HG03196 (cell line): ENCODE results near the gene COL13A1.

Source experiments
- ATAC-seq: cut with Tn5 transposase; IDR thresholded peaks from one replicate; pipeline ENCODE4 v1.9.1; 2021; ENCODE audit not compliant: unreplicated experiment

Gene COL13A1

DNA sequence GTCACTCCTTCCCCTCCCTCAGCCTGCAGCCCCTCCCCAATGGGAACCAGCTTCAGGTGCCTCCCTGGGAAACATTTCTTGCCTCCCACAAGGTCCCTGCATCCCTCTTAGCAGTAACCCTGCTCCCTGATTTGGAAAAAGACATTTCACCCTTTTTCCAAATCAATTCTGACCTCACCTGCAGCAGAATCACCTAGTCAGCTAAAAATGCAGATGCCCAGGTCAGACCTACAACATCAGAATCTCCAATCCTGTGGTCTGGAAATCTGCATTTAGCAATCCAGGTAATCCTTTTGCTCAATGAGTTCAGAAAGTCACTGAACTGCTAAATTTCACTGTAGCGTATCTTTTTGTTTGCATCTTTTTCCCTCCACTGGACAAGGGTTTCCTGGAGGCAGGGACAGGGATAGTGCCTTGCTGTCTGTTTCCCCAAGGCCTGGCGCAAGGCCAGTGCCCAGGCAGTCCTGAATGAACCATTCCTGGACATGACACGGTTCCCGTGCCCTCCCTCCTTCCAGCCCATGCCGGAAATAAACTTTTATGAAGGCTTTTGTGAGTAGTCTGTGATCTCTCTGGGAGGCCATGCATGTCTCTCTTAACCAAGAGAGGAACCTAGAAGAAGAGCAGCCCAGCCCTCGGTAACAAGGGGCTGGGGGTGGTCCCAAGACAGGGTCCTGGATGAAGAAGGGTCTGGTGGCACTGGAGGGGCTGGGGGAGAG lies 44.0 kb downstream of the COL13A1 start:
- ATAC-seq: no peak

DNA sequence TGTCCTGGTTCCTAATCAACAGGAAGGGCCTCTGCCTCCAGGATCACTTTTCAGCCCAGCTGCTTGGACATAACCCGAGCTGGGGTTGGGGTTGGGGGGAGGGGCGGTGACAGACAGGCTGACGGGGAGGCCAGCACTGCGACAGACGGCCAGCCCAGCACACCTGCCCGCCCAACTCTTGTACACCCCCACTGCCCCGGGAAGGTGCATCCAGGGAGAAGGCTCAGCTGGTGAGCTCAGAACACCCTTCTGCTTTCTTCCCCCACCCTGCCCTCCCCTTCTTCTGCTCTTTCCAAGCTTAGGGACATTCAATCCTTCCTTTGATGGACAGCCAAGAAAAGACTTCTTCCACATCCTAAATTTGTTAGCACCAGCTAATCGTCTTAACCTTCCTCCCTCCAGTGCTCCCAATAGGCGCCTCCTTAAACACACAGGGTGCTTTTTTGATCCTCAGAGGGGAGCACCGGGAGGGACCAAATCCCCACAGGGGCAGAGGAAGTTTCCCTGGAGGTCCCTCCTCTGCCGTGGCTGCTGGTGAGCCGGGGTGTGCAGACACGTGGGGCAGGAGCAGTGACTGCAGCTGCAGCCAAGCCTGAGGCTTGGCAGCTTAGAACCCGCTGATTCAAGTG lies 44.7 kb downstream of the COL13A1 start:
- ATAC-seq: no peak

DNA sequence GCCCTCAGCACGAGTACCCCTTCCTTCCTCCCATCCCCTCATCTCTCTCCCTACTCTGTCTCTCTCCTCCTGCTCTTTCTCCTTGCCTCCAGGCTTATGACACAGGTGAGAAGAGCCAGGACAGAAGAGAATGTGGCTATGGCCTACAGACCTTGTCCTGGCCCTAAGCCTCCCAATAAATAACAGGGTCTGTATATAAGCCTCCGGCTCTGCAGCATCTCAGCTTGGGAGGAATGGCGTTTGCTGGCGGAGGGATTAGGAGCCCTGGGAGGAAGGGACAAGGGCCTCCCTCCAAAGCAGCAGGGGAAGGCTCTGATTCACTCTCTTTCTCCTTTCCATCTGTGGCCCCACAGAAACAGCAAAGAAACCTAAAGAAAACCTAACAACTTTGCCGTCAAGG lies 45.8 kb downstream of the COL13A1 start:
- no peak for ATAC-seq

DNA sequence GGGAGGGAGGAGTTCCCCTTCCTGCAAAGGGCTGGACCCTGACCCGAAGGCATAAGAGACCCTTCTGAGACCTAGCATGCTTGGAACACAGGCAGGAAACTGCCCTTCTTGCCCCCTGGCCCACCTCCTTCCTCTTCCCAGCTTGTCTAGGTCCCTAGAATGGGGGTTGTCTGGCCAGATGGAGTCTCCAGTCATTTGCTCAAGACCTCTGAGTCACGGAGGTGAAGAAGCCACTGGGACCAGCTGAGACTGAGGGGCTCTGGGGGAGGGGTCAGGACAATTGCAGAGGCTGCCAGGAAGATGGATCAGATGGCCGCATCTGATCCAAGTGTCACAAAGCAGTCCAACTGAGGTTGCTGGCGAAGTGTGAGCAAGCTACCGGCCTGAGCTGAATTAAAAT lies 46.2 kb downstream of the COL13A1 start:
- no peak for ATAC-seq

DNA sequence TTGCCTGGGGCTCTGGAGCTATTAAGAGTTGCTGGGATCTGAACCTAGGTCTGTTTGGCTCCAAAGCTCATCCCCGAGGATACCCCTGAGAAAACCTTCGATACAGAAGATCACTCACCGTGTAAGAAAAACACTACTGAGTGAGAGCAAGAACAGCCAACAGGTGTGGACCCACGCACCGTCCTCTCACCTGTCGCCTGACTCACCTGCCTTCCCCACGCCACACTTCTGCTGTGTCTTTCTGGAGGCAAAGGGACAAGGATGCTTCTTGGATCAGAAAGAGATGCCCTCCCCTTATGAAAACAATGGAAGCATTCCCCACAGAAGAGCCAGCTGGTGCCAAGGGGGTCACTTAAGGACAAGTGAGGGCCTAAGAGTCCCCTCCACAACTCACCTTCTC lies 46.7 kb downstream of the COL13A1 start:
- no peak for ATAC-seq

DNA sequence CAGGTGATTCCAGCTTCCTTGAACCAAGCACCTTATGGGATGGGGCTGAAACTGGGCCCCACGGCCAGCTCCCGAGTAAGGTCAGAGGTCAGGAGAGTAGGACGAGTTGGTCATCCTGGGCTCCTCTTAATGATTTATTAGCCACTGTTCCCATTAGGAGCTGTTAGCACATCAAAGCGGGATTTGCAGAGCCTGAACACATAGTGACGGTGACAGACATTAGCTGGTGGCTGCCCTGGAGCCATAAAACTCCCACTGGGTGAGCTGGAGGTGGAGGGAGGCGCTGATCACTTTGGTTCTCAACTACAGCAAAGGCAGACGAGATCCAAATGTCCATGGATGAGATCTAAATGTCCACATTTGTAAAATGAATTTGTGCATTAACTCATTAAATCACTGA lies 48.1 kb downstream of the COL13A1 start:
- no peak for ATAC-seq

DNA sequence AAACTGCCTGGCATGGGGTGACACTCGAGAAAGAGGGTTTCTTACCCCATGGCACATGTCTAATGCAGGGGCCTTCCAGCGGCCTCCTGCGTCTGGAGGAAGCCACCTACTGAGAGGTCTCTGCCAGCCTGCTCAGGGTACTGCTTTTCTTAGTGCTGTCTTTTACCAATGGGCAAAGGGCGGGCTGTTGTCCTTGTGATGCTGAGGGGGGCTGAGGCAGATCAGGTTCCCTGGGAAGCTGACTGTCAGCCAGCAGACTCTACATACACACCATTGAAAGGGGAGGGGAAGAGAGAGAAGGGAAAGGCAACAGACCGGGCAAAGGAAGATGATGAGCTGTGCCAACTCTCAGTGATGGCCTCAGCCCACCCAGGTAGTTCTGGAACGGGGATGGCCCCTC lies 48.7 kb downstream of the COL13A1 start:
- ATAC-seq: no peak

DNA sequence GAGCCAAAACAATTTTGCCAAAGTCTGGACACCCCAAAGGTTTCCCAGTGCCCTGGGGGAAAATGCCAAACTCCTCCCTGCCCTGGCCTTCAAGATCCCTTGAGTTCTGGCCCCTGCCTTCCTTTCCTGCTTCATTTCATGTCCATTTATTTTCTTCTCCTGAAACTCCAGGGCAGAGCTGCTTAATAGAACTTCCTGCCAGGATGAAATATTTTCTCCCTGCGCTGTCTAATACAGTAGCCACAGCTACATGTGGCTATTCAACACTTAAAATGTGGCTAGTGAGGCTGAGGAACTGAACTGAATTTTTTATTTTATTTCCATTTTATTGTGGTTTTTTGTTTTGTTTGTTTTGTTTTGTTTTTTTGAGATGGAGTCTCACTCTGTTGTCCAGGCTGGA lies 49.6 kb downstream of the COL13A1 start:
- no peak for ATAC-seq

DNA sequence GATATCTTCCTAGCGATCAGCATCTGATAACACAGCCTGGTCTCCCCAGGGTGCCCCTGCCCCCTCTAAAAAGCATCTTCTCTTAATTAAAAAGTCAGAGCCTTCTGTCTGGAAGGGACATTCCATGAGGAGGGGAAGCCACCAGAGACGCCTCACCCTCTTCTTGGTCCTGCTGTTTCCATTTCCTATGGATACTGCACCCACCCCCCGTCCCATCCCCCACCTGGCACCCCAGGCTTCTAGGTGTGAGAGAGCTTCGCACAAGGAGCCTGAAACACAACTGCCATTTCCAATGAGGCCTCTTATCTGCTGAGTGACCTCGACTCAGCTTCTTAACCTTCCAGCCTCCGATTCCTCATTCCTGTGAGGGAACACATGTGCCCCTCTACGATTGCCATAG lies 51.4 kb downstream of the COL13A1 start:
- ATAC-seq: no peak

DNA sequence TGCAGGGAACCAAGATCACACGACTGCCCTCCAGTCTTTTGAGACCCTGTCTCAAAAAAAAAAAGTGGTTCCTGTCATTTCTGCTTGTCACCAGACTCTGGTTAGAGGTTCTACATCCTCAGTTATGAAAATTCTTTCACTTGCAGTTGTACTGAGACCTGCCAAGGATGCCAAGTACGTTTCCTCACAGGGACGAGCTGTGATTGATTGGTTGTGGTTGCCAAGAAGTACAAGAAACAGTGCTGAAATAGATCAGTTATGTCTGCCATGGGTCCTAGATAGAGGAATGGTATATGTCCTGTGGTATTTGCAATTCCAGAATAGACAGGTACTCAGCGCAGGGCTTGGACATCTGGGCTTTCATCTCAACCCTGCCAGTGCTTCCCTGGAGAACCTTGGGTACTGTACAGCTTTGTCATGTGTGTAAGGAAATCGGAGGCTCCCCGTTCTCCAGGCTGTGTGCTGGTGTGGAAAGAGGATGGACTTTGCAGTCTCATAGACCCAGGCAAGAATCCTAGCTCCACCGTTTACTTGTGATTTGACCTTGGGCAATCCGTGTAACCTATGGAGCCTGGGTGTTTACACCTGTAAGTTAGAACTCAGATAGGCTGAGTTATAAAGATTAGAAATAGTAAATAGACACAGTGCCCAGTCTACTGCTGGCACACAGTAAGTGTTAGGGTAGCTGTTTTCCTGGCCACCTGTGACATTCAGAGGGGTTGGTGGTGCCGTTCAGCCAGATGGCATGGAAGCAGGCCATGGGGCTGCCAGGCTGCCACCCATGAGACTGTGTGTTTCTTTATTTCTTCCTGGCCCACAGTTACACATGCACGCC lies 53.0 kb downstream of the COL13A1 start:
- ATAC-seq: no peak

DNA sequence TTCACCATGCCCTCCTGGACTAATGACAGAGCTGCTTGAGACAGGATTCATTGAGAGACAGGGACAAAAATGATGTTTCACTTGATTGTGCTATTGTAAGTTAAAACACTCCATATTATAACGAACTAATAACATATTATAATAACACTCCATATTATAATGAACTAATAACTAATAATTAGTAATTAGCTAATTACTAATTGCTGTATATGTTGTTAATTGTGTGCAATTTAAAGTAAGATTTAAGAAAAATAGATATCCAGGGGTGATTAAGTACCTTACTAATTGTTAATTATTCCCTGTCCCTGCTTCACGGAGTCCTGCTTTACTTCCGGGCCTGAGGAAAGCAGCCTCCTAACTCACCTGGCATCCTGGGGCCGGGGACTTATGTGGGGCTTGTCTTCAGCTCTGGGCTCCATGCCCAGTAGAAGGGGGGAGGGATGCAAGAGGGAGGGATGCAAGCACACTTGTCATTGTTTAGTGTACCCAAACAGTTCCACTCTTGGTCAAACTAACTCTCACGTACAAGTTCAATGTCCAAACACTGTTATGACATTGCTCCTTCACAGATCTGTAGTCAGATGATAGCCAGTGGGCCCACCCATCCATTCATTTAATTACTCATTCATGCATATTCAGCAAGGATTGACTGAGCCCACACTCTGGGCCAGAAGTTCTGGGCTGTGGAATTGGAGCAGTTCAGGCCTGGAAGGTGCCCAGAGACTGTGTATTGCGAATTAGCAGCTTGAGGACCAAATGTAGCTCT lies 53.8 kb downstream of the COL13A1 start:
- ATAC-seq: no peak

DNA sequence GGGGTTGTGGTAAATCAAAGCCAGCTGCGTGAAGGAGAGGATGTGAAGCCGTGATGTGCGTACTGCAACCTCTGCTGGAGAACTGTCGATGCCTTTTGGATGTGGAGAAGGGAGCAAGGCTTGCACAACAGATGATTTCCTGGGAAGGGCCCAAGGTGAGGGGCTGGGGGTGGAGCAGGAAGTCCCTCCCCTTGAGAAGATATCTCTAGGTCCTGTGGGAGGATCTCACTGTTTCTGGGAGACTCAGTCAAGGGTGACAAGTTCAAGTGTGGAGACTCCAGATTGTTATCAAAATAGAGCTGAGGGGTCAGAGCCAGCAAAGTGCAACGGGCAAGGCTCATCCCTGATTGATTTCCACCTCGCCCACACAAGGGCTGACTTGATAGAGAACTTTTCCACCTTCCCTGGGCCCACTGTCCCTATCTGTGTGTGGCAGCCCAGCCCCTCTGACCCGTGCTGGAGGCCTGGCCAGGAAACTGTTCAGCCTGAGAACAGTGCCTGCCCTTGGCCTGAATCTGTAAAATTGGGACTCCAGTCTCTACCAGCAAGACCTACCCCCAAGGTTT lies 55.0 kb downstream of the COL13A1 start:
- ATAC-seq: no peak

DNA sequence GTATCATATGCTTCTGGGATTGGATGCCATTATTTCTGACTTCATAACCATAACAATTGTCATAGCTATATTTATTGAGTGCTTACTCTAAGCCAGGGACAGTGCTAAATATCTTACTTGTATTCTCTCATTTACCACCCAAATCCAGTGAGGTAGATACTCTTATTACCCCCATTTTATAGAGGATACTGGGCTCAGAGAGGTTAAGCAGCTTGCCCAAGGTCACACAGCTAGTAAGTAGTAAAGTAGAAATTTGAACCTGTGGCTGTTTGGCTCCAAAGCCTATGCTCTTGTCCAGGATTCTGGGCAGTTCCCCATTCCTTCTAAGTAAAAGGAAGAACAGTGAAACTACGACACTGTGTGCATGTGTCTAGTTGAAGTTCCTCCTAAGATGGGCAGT lies 56.5 kb downstream of the COL13A1 start:
- no peak for ATAC-seq

DNA sequence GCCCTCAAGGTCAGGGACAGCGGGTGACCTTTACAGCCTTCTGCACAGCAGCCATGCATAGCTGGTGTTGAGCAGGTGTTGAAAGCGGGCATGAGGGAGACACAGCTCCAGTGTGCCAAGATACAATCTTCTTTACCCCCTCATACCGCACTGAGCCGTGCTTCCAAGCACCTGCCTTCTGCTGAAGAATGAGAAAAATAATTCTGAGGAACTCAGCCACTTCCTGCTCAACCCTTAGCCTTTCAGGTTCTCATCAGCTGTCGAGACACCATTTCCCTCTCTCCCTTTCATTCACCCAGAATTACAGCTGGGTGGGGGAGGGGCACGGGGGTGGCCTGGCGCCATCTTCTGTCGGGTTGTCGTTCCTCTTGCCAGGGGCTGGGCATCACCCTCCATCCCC lies 58.6 kb downstream of the COL13A1 start:
- no peak for ATAC-seq

DNA sequence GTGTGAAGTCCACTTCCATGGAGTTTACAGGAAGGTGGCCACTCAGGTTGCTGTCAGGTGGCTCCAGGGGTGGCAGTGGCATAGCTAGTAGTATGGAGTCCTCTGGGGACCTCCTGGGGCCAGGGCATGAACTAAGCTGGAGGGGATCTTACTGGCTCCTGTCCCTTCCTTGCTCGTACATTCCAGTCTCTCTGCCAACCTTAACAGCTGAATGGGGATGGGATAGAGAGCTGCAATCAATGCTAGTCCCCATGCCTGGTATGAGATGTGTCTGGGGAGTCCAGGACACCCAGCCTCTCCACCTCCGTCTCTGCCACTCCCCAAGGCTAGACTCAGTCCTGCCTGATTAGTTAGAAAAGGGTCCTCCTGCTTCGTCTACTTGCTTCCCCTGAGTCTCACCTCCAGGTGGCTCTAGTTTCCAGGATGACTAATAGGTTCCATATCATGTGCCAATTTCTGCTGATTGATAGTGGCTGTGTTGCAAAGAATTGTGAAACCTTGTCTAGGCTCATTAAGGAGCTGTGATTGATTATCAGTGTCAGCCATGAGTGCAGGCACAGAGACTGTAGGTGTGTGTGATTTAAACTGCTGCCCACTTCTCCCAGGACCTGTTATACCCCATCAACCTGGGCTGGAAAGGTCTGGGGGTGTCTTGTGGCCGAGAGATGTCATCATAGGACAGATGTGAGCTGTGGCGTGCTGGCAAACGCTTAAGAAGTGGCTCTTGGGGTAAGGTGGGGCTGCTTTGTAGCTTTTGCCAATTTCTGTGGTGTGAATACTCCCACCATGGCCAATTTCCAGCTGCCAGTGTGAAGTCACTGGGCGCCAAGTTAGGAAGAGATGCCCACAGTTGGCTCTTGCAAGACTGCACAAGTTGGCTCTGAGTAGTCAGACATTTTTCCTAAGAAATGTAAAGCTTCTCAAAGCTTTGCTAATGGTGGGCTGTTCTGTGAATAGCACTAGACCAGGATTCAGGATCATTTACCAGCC lies 59.8 kb downstream of the COL13A1 start:
- ATAC-seq: no peak

DNA sequence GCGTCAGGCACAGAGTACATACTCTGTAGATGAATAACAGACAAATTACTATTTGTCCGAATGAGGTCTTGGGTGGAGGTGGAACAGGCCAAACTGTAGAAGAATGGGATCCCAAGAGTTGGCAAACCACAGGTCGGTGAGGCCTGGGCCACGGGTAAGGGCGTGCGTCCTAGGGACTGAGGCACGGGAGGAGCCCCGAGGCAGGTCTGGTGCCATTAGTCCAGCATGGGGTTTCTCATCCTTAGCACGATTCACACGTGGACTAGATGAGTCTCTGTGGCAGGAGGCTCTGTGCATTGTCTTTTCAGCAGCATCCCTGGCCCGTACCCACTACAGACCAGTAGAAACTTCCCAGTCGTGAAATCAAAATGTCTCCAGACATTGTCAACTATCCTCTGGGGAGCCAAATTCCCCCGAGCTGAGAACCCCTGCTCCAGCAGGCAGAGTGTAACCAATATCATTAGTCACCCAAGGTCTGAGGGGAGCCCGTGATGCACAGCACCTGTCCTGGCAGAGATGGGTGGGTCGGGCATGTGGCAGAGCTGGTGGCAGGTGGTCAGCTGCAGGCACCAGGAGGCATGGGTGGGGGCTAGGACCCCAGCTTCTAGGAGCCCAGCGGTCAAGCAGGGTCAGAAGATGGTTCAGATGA lies 61.3 kb downstream of the COL13A1 start:
- ATAC-seq: no peak

DNA sequence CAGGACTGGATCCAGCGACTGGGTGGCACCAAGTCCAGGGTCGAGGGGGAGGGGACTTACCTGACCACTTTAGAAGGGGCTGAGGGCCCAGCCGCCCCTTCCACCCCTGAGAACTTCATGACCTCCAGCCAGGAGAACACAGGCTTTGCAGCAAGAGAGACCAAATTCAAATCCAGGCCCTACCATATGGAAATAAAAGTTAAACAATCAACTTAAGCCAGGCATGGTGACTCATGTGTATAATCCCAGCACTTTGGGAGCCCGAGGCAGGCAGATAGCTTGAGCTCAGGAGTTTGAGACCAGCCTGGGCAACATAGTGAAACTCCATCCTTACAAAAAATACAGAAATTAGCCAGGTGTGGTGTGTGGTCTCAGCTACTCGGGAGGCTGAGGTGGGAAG lies 61.9 kb downstream of the COL13A1 start:
- ATAC-seq: no peak

DNA sequence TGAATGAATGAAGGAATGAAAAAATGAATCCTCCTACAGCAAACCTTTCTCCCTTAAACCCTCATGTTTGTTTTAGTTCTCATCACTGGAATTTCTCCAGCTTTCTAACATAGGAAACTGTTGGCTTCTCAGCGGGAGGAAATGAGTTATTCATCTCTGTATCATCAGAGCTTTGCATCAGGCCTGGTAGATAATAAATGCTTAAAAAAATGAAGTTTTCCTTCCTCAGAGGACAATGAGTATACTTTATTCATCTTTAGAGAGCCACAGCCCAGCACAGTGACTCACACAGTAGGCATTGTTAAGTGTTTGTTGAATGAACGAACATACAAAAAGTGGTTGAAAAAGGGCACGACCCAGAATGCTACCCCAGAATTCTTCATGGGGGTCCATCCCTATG lies 62.6 kb downstream of the COL13A1 start:
- ATAC-seq: no peak

DNA sequence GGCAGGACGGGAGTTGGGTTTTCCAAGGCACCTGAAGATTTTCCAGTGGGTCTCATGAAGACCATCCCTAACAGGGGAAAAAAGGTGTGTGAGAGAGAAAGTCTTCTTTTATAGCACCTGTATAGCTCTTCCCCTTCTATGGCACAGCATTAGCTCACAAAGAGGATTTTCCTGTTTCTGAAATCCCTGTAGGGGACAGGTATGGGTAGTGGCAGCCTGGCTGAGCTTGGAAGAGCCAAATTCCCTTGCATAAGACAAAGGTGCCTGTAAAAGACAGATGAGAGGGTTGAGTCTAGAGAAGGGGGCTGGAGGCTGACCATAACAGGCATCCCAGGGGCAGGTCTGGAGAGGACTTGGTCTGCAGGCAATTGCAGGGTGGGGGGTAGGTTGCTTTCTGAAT lies 63.7 kb downstream of the COL13A1 start:
- ATAC-seq: no peak
